PC-9 (cell line): Measurements from ENCODE around the gene SORCS2.

Experiments used
- EZH2 ChIP-seq: fragments of 200-600 bp; sonication (generic); IDR thresholded peaks from 2 replicates; pipeline ENCODE4 v1.8.0; 2017; ENCODE audit warnings: antibody characterized with exemption, low read depth
- TF ChIP-seq, protein P1 (sequence below): fragments of 200-600 bp; sonication (generic); conservative IDR thresholded peaks from 2 replicates; pipeline ENCODE4 v1.6.1; 2017; ENCODE audit warnings: mixed run types, antibody characterized with exemption, mild to moderate bottlenecking, moderate library complexity

GRCh38 chr4:7672601-7673000 is 480.3 kb downstream of the SORCS2 start:
- TF ChIP-seq, protein P1, sequence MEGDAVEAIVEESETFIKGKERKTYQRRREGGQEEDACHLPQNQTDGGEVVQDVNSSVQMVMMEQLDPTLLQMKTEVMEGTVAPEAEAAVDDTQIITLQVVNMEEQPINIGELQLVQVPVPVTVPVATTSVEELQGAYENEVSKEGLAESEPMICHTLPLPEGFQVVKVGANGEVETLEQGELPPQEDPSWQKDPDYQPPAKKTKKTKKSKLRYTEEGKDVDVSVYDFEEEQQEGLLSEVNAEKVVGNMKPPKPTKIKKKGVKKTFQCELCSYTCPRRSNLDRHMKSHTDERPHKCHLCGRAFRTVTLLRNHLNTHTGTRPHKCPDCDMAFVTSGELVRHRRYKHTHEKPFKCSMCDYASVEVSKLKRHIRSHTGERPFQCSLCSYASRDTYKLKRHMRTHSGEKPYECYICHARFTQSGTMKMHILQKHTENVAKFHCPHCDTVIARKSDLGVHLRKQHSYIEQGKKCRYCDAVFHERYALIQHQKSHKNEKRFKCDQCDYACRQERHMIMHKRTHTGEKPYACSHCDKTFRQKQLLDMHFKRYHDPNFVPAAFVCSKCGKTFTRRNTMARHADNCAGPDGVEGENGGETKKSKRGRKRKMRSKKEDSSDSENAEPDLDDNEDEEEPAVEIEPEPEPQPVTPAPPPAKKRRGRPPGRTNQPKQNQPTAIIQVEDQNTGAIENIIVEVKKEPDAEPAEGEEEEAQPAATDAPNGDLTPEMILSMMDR = no peak
- no peak for TF ChIP-seq EZH2
